Uterus (tissue), 2 donors: ENCODE data around the gene MRPS16.

Experiments
- POLR2A ChIP-seq, 2 donors: fragments of 450-650 bp; IDR thresholded peaks; one replicate each; pipeline ENCODE4 v1.6.1; 2016; ENCODE audit warnings: antibody characterized with exemption in 2 of 2, mild to moderate bottlenecking in 1 of 2, moderate library complexity in 1 of 2
- TF ChIP-seq, protein P1 (sequence below), 4 experiments: fragments of 200-600 bp in 2 of 4; fragments of 450-650 bp in 2 of 4; sonication (generic) in 2 of 4; IDR thresholded peaks; one replicate each; pipeline ENCODE4 v1.5.1; 2016 to 2019; ENCODE audit warnings: antibody characterized with exemption in 4 of 4, mild to moderate bottlenecking in 2 of 4, moderate library complexity in 1 of 4

DNA sequence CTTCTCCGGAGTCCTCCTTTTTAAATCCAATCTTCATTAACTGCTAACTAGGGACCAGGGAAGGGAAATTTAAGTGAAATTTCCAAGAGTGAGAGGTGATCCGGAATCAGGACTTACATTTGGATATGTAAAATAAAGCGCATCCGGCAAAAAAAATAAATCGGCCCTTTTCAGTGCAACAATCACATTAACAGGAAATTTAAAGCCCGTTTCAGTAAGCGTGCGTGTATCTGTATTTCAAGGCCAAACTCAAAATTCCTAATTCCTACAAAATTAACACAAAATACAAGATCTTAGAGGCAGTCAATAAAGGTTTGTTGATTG lies 6.2 kb downstream of the MRPS16 start:
- TF ChIP-seq, protein P1, sequence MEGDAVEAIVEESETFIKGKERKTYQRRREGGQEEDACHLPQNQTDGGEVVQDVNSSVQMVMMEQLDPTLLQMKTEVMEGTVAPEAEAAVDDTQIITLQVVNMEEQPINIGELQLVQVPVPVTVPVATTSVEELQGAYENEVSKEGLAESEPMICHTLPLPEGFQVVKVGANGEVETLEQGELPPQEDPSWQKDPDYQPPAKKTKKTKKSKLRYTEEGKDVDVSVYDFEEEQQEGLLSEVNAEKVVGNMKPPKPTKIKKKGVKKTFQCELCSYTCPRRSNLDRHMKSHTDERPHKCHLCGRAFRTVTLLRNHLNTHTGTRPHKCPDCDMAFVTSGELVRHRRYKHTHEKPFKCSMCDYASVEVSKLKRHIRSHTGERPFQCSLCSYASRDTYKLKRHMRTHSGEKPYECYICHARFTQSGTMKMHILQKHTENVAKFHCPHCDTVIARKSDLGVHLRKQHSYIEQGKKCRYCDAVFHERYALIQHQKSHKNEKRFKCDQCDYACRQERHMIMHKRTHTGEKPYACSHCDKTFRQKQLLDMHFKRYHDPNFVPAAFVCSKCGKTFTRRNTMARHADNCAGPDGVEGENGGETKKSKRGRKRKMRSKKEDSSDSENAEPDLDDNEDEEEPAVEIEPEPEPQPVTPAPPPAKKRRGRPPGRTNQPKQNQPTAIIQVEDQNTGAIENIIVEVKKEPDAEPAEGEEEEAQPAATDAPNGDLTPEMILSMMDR (IDR thresholded peaks at IDR 0.05): no peak
- TF ChIP-seq POLR2A (IDR thresholded peaks at IDR 0.05): no peak
